HEK293 (cell line): ENCODE results near the gene ANTXR2.
A peak's percentile ranks its signal among the peaks of the same experiment; 100 is the strongest.

Experiments
- CTCF ChIA-PET: fragments of 350-600 bp; formaldehyde crosslinking; extraction: SDS; loops from one replicate; lab custom pipeline; 2021; ENCODE audit warnings: antibody characterized with exemption; lab: Yijun Ruan, JAX
- POLR2A ChIA-PET: fragments of 300-600 bp; formaldehyde crosslinking; extraction: SDS; loops from one replicate; lab custom pipeline; 2020; ENCODE audit warnings: antibody characterized with exemption, inconsistent platforms; lab: Yijun Ruan, JAX
- H3K27ac ChIP-seq: fragments of 200-500 bp; sonication (Bioruptor generic); 2 replicates; pipeline ENCODE4 v1.5.1; 2014; ENCODE audit warnings: low read depth, low read length, control low read depth, inconsistent platforms; ENCODE audit errors: extremely low read depth
- H3K36me3 ChIP-seq, 2 experiments: fragments of 200-500 bp in 1 of 2; sonication (Bioruptor generic) in 1 of 2; 1 replicate in 1 of 2; 2 replicates in 1 of 2; pipeline ENCODE4 v1.5.1; 2014 to 2017; ENCODE audit warnings: inconsistent platforms in 2 of 2, low read length in 2 of 2; ENCODE audit not compliant: control insufficient read depth in 2 of 2, insufficient read depth in 1 of 2
- H3K4me1 ChIP-seq: fragments of 200-500 bp; sonication (Bioruptor generic); 2 replicates; pipeline ENCODE4 v1.5.1; 2014; ENCODE audit warnings: mild to moderate bottlenecking, low read length, inconsistent platforms; ENCODE audit not compliant: control insufficient read depth, insufficient read depth
- H3K4me3 ChIP-seq: 2 replicates; pipeline ENCODE4 v1.5.1; 2011; ENCODE audit warnings: low read depth, mild to moderate bottlenecking, control low read depth, low read length, moderate library complexity
- H3K9me3 ChIP-seq: fragments of 200-500 bp; sonication (Bioruptor generic); 2 replicates; pipeline ENCODE4 v1.5.1; 2014; ENCODE audit warnings: low read depth, low read length, inconsistent platforms; ENCODE audit not compliant: control insufficient read depth, insufficient read depth
- FEZF1 ChIP-seq: fragments of 450-650 bp; formaldehyde crosslinking; IDR thresholded peaks from 2 replicates; pipeline ENCODE4 v1.5.1; 2016; ENCODE audit warnings: missing biosample characterization, missing genetic modification characterization
- GLIS2 ChIP-seq: fragments of 450-650 bp; formaldehyde crosslinking; IDR thresholded peaks from 2 replicates; pipeline ENCODE4 v1.5.1; 2016; ENCODE audit warnings: missing biosample characterization, missing genetic modification characterization
- KLF16 ChIP-seq: fragments of 450-650 bp; formaldehyde crosslinking; IDR thresholded peaks from 2 replicates; pipeline ENCODE4 v1.5.1; 2017; ENCODE audit warnings: missing biosample characterization, missing genetic modification characterization
- KLF9 ChIP-seq: fragments of 450-650 bp; formaldehyde crosslinking; IDR thresholded peaks from 2 replicates; pipeline ENCODE4 v1.5.1; 2016; ENCODE audit warnings: missing biosample characterization, missing genetic modification characterization, low read depth
- PATZ1 ChIP-seq: fragments of 450-650 bp; formaldehyde crosslinking; IDR thresholded peaks from 2 replicates; pipeline ENCODE4 v1.5.1; 2016; ENCODE audit warnings: missing biosample characterization, missing genetic modification characterization
- SCRT2 ChIP-seq: fragments of 450-650 bp; formaldehyde crosslinking; IDR thresholded peaks from 2 replicates; pipeline ENCODE4 v1.5.1; 2016; ENCODE audit warnings: missing biosample characterization, missing genetic modification characterization
- WT1 ChIP-seq: fragments of 450-650 bp; formaldehyde crosslinking; IDR thresholded peaks from 2 replicates; pipeline ENCODE4 v1.5.1; 2016; ENCODE audit warnings: missing biosample characterization, missing genetic modification characterization
- ZBTB10 ChIP-seq: fragments of 450-650 bp; formaldehyde crosslinking; IDR thresholded peaks from 2 replicates; pipeline ENCODE4 v1.5.1; 2016; ENCODE audit warnings: missing biosample characterization, missing genetic modification characterization
- ZBTB20 ChIP-seq: fragments of 450-650 bp; formaldehyde crosslinking; IDR thresholded peaks from 2 replicates; pipeline ENCODE4 v1.5.1; 2016; ENCODE audit warnings: missing biosample characterization, missing genetic modification characterization
- ZBTB8A ChIP-seq: fragments of 450-650 bp; formaldehyde crosslinking; IDR thresholded peaks from 2 replicates; pipeline ENCODE4 v1.5.1; 2016; ENCODE audit warnings: missing biosample characterization, missing genetic modification characterization
- ZFHX2 ChIP-seq: fragments of 450-650 bp; formaldehyde crosslinking; conservative IDR thresholded peaks from 2 replicates; pipeline ENCODE4 v1.5.1; 2016; ENCODE audit warnings: missing biosample characterization, missing genetic modification characterization
- ZFP37 ChIP-seq: fragments of 450-650 bp; formaldehyde crosslinking; IDR thresholded peaks from 2 replicates; pipeline ENCODE4 v1.5.1; 2016; ENCODE audit warnings: missing biosample characterization, missing genetic modification characterization
- ZFP69B ChIP-seq: fragments of 450-650 bp; formaldehyde crosslinking; IDR thresholded peaks from 2 replicates; pipeline ENCODE4 v1.5.1; 2016; ENCODE audit warnings: missing biosample characterization, missing genetic modification characterization
- ZIC2 ChIP-seq: fragments of 450-650 bp; formaldehyde crosslinking; IDR thresholded peaks from 2 replicates; pipeline ENCODE4 v1.5.1; 2016; ENCODE audit warnings: missing biosample characterization, missing genetic modification characterization
- ZNF184 ChIP-seq: fragments of 450-650 bp; IDR thresholded peaks from 2 replicates; pipeline ENCODE4 v1.5.1; 2018; ENCODE audit warnings: missing biosample characterization, mild to moderate bottlenecking, missing genetic modification characterization
- ZNF211 ChIP-seq: fragments of 450-650 bp; formaldehyde crosslinking; IDR thresholded peaks from 2 replicates; pipeline ENCODE4 v1.5.1; 2016; ENCODE audit warnings: low read depth, missing biosample characterization, missing genetic modification characterization
- ZNF26 ChIP-seq: fragments of 450-650 bp; formaldehyde crosslinking; IDR thresholded peaks from 2 replicates; pipeline ENCODE4 v1.5.1; 2016; ENCODE audit warnings: missing biosample characterization, missing genetic modification characterization
- ZNF292 ChIP-seq: fragments of 450-650 bp; formaldehyde crosslinking; IDR thresholded peaks from 2 replicates; pipeline ENCODE4 v1.5.1; 2016; ENCODE audit warnings: low read depth, missing biosample characterization, missing genetic modification characterization, borderline replicate concordance
- ZNF335 ChIP-seq: fragments of 450-650 bp; formaldehyde crosslinking; conservative IDR thresholded peaks from 2 replicates; pipeline ENCODE4 v1.5.1; 2016; ENCODE audit warnings: missing biosample characterization, missing genetic modification characterization
- ZNF341 ChIP-seq: fragments of 450-650 bp; formaldehyde crosslinking; IDR thresholded peaks from 2 replicates; pipeline ENCODE4; 2016; ENCODE audit warnings: low read depth, missing biosample characterization, missing genetic modification characterization
- ZNF350 ChIP-seq: fragments of 450-650 bp; formaldehyde crosslinking; IDR thresholded peaks from 2 replicates; pipeline ENCODE4 v1.5.0; 2017; ENCODE audit warnings: missing biosample characterization, mild to moderate bottlenecking, missing genetic modification characterization
- ZNF600 ChIP-seq: fragments of 450-650 bp; formaldehyde crosslinking; IDR thresholded peaks from 2 replicates; pipeline ENCODE4 v1.5.1; 2016; ENCODE audit warnings: missing biosample characterization, missing genetic modification characterization
- ZNF704 ChIP-seq: fragments of 450-650 bp; formaldehyde crosslinking; IDR thresholded peaks from 2 replicates; pipeline ENCODE4 v1.5.1; 2016; ENCODE audit warnings: missing biosample characterization, missing genetic modification characterization
- ZNF776 ChIP-seq: fragments of 450-650 bp; formaldehyde crosslinking; IDR thresholded peaks from 2 replicates; pipeline ENCODE4 v1.5.0; 2017; ENCODE audit warnings: missing biosample characterization, missing genetic modification characterization, borderline replicate concordance
- TF ChIP-seq, protein P1 (sequence below): fragments of 450-650 bp; formaldehyde crosslinking; IDR thresholded peaks from 2 replicates; pipeline ENCODE4 v1.5.1; 2016; ENCODE audit warnings: missing biosample characterization, missing genetic modification characterization
- TF ChIP-seq, protein P2 (sequence below): fragments of 450-650 bp; formaldehyde crosslinking; IDR thresholded peaks from 2 replicates; pipeline ENCODE4 v1.5.1; 2016; ENCODE audit warnings: missing biosample characterization, missing genetic modification characterization

ANTXR2 gene

DNA sequence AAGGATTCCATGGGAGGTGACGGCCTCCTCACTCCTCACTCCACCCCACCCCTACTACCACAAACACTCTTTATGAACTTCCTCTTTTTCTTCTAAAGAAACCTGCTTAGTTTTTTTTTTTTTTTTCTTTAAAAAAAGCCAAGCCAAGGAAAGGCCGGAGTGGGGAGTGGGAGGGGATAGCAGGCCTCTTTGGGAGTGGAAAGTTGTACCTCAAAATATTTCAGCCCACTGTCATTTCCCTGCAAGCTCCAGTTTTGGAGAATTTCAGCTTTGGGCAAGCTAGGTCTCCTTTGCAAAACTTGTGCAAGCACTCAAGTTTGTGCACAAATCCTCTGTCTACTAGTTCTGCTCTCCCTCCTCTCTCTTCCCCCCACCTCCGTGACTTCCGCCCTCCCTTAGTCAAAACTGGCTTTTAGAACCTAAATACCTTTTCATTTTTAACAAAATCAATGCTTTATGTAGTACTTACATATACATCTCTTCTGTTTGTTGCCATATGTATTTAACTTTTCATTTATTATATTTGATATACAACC lies 512 bp upstream of the ANTXR2 start (continued):
- no peak for TF ChIP-seq ZNF776 (tag by site-specific recombination)
- no peak for TF ChIP-seq ZFP37 (tag by site-specific recombination)
- no peak for TF ChIP-seq ZNF211 (tag by site-specific recombination)
- TF ChIP-seq, protein P1, sequence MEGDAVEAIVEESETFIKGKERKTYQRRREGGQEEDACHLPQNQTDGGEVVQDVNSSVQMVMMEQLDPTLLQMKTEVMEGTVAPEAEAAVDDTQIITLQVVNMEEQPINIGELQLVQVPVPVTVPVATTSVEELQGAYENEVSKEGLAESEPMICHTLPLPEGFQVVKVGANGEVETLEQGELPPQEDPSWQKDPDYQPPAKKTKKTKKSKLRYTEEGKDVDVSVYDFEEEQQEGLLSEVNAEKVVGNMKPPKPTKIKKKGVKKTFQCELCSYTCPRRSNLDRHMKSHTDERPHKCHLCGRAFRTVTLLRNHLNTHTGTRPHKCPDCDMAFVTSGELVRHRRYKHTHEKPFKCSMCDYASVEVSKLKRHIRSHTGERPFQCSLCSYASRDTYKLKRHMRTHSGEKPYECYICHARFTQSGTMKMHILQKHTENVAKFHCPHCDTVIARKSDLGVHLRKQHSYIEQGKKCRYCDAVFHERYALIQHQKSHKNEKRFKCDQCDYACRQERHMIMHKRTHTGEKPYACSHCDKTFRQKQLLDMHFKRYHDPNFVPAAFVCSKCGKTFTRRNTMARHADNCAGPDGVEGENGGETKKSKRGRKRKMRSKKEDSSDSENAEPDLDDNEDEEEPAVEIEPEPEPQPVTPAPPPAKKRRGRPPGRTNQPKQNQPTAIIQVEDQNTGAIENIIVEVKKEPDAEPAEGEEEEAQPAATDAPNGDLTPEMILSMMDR (tag by site-specific recombination) = no peak
- TF ChIP-seq ZNF292 (tag by site-specific recombination) = no peak
- TF ChIP-seq ZNF184 (tag by site-specific recombination) = no peak
- TF ChIP-seq, all 188 proteins: peak for 0

- CTCF ChIA-PET = interaction anchor here (0.7 to 1.0 kb wide), 2 partner anchors 34 to 112 kb away, joined by 3 to 5 read pairs; no protein-coding TSS in a partner anchor
- POLR2A ChIA-PET = interaction anchor here (1.0 to 1.3 kb wide), 2 partner anchors 18 to 112 kb away, joined by 3 to 4 read pairs; no protein-coding TSS in a partner anchor
- peak overlapping the region; percentile 87 for H3K27ac ChIP-seq
- TF ChIP-seq WT1 (tag by site-specific recombination) (peak; percentile 79), ZBTB20 (tag by site-specific recombination) (peak; percentile 92), ZNF350 (no peak), ZFP69B (tag by site-specific recombination) (peak; percentile 97), KLF16 (tag by site-specific recombination) (peak; percentile 46; the same call in 1 of the 2 replicates), ZNF335 (0 out of 2 replicates have a peak, but pooled peaks have one; percentile 5), SCRT2 (tag by site-specific recombination) (peak; percentile 88), PATZ1 (tag by site-specific recombination) (peak; percentile 57), ZNF26 (tag by site-specific recombination) (no peak), FEZF1 (tag by site-specific recombination) (peak; percentile 51), ZFHX2 (tag by site-specific recombination) (peak; percentile 55), ZBTB8A (peak; percentile 60), ZNF704 (tag by site-specific recombination) (peak; percentile 80; the same call in 1 of the 2 replicates), ZNF600 (tag by site-specific recombination) (0 out of 2 replicates have a peak, but pooled peaks have one; percentile 12), ZIC2 (tag by site-specific recombination) (peak; percentile 98), ZBTB10 (tag by site-specific recombination) (peak; percentile 67), KLF9 (tag by site-specific recombination) (no peak), GLIS2 (tag by site-specific recombination) (peak; percentile 84), ZNF341 (peak; percentile 99)
- TF ChIP-seq, protein P2, sequence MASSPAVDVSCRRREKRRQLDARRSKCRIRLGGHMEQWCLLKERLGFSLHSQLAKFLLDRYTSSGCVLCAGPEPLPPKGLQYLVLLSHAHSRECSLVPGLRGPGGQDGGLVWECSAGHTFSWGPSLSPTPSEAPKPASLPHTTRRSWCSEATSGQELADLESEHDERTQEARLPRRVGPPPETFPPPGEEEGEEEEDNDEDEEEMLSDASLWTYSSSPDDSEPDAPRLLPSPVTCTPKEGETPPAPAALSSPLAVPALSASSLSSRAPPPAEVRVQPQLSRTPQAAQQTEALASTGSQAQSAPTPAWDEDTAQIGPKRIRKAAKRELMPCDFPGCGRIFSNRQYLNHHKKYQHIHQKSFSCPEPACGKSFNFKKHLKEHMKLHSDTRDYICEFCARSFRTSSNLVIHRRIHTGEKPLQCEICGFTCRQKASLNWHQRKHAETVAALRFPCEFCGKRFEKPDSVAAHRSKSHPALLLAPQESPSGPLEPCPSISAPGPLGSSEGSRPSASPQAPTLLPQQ (tag by site-specific recombination) = peak; percentile 99
Observed at GRCh38 chr4:80072228-80072743, 743 bp downstream of the ANTXR2 start.

More at GRCh38 chr4:80072228-80072743, 743 bp downstream of the ANTXR2 start:
- Histone ChIP-seq H3K4me3 (peak overlapping the region; percentile 80), H3K36me3 (peaks cover 0 to 14% of the 10 kb centered on the region in 2 experiments; a peak in 1 of 3 replicates), H3K4me1 (peaks cover 3% of the 10 kb centered on the region; the same call in 1 of the 2 replicates), H3K9me3 (no peaks in the 10 kb centered on the region)
